ENCODE measurements around the gene PHOSPHO1.
A peak's percentile ranks its signal among the peaks of the same experiment; 100 is the strongest.
"Not testable (repeated sequence)": the region's sequence is repeated elsewhere in the genome, so short reads cannot be mapped to it uniquely, and the experiment has no call there.

Gene PHOSPHO1

GRCh38 chr17:49230636-49231562 lies at the start of gene PHOSPHO1:
PHOSPHO1 (minus strand) TSS chr17:49230787; CDS start chr17:49226691, 4,096 bp downstream.
- DNase-seq (ENCODE audit: low spot score) = peak; percentile 93

GRCh38 chr17:49280061-49280460 lies 49.5 kb upstream of the PHOSPHO1 start:
- no peak for DNase-seq (ENCODE audit: low spot score)

GRCh38 chr17:49279263-49280015 lies 48.9 kb upstream of the PHOSPHO1 start:
- not testable (repeated sequence) for DNase-seq (ENCODE audit: low spot score)

- no peak for DNase-seq (ENCODE audit: low spot score)
Observed at GRCh38 chr17:49278076-49278475, 47.5 kb upstream of the PHOSPHO1 start.

- DNase-seq (ENCODE audit: low spot score) = no peak
Observed at GRCh38 chr17:49277638-49278037, 47.1 kb upstream of the PHOSPHO1 start.

- DNase-seq (ENCODE audit: low spot score) = not testable (repeated sequence)
Observed at GRCh38 chr17:49275981-49276380, 45.4 kb upstream of the PHOSPHO1 start.

GRCh38 chr17:49269356-49269755 lies 38.8 kb upstream of the PHOSPHO1 start:
- DNase-seq (ENCODE audit: low spot score) = no peak

- DNase-seq (ENCODE audit: low spot score) = no peak
Observed at GRCh38 chr17:49267912-49268311, 37.3 kb upstream of the PHOSPHO1 start.

GRCh38 chr17:49266233-49266632 lies 35.6 kb upstream of the PHOSPHO1 start:
- no peak for DNase-seq (ENCODE audit: low spot score)

GRCh38 chr17:49261540-49261939 lies 31.0 kb upstream of the PHOSPHO1 start:
- not testable (repeated sequence) for DNase-seq (ENCODE audit: low spot score)

GRCh38 chr17:49260817-49261291 lies 30.3 kb upstream of the PHOSPHO1 start:
- DNase-seq (ENCODE audit: low spot score) = no peak

- DNase-seq (ENCODE audit: low spot score) = no peak
Observed at GRCh38 chr17:49260011-49260816, 29.6 kb upstream of the PHOSPHO1 start.

- no peak for DNase-seq (ENCODE audit: low spot score)
Observed at GRCh38 chr17:49259663-49260010, 29.1 kb upstream of the PHOSPHO1 start.

GRCh38 chr17:49258394-49258793 lies 27.8 kb upstream of the PHOSPHO1 start:
- no peak for DNase-seq (ENCODE audit: low spot score)

- no peak for DNase-seq (ENCODE audit: low spot score)
Observed at GRCh38 chr17:49255125-49255524, 24.5 kb upstream of the PHOSPHO1 start.

- DNase-seq (ENCODE audit: low spot score) = no peak
Observed at GRCh38 chr17:49254066-49254465, 23.5 kb upstream of the PHOSPHO1 start.

GRCh38 chr17:49252148-49252695 lies 21.6 kb upstream of the PHOSPHO1 start:
- DNase-seq (ENCODE audit: low spot score) = no peak

- no peak for DNase-seq (ENCODE audit: low spot score)
Observed at GRCh38 chr17:49249890-49250522, 19.4 kb upstream of the PHOSPHO1 start.

GRCh38 chr17:49249292-49249794 lies 18.8 kb upstream of the PHOSPHO1 start:
- DNase-seq (ENCODE audit: low spot score) = no peak

- DNase-seq (ENCODE audit: low spot score) = no peak
Observed at GRCh38 chr17:49247944-49248343, 17.4 kb upstream of the PHOSPHO1 start.

GRCh38 chr17:49244839-49245238 lies 14.3 kb upstream of the PHOSPHO1 start:
- DNase-seq (ENCODE audit: low spot score) = no peak
